Thoracic aorta (tissue), 2 donors: ENCODE results near the gene COL9A2. TPM values are rescaled to one million over a fixed set of nuclear protein-coding genes. Genes with fewer than 3 reads are reported as not detected.

Experiments
- ATAC-seq: fragments of 150-250 bp; one replicate; pipeline ENCODE4 v1.8.0; 2017; ENCODE audit warnings: low read depth; ENCODE audit not compliant: insufficient number of reproducible peaks, low FRiP score
- DNase-seq: peaks from one replicate; pipeline ENCODE4 v3.0.0-alpha.2; 2020; ENCODE audit warnings: low spot score
- H3K27ac ChIP-seq, 2 donors: fragments of 200-600 bp; sonication (generic); 1 replicate in 1 of 2; 2 replicates in 1 of 2; pipeline ENCODE4 v1.5.1; 2016; ENCODE audit warnings: mild to moderate bottlenecking in 2 of 2, moderate library complexity in 2 of 2
- H3K27me3 ChIP-seq: fragments of 200-600 bp; sonication (generic); replicated peaks from 2 replicates; pipeline ENCODE4 v1.6.0; 2016; ENCODE audit warnings: mild to moderate bottlenecking; ENCODE audit not compliant: insufficient read depth
- H3K36me3 ChIP-seq: fragments of 200-600 bp; sonication (generic); one replicate; pipeline ENCODE4 v1.5.1; 2016
- H3K4me1 ChIP-seq, 2 donors: fragments of 200-600 bp; sonication (generic); 1 replicate in 1 of 2; 2 replicates in 1 of 2; pipeline versions ENCODE4 v1.5.1 to v1.6.0; 2016; ENCODE audit warnings: low read depth in 2 of 2, mild to moderate bottlenecking in 1 of 2; ENCODE audit not compliant: control insufficient read depth in 1 of 2
- H3K4me3 ChIP-seq: fragments of 200-600 bp; sonication (generic); 2 replicates; pipeline ENCODE4 v1.5.1; 2016; ENCODE audit warnings: mild to moderate bottlenecking
- H3K9me3 ChIP-seq: fragments of 200-600 bp; sonication (generic); 2 replicates; pipeline ENCODE4 v1.5.1; 2016
- CTCF ChIP-seq: fragments of 200-600 bp; sonication (generic); IDR thresholded peaks from one replicate; pipeline ENCODE4 v1.5.1; 2019; ENCODE audit warnings: antibody characterized with exemption
- total RNA-seq, 2 donors: library from RNA; depleted of rRNA; stranded (reverse); fragments of >200 nt; gene quantifications; one replicate each; pipeline versions ENCODE4 v1.1.0 to v1.2.3, GENCODE V29; 2016

COL9A2 gene
- total RNA-seq, 2 donors from 2014 or later: 16.7 to 36.4 TPM

- H3K36me3 ChIP-seq: no peaks in the 10 kb centered on the region
- no peak for TF ChIP-seq CTCF
- DNase-seq: no peak
- no peaks in the 10 kb centered on the region for H3K27me3 ChIP-seq
- H3K4me3 ChIP-seq: no peak overlapping the region
- H3K4me1 ChIP-seq: peaks cover 0 to 7% of the 10 kb centered on the region in 2 donors
- no peak for ATAC-seq
- H3K9me3 ChIP-seq: no peaks in the 10 kb centered on the region
- no peak overlapping the region for H3K27ac ChIP-seq
Observed at GRCh38 chr1:40303051-40303771, 13.9 kb downstream of the COL9A2 start.

- Histone ChIP-seq H3K9me3 (no peaks in the 10 kb centered on the region), H3K4me1 (no peaks in the 10 kb centered on the region), H3K36me3 (no peaks in the 10 kb centered on the region), H3K27me3 (no peaks in the 10 kb centered on the region), H3K4me3 (no peak overlapping the region), H3K27ac (no peak overlapping the region)
- DNase-seq (no peak), ATAC-seq (no peak)
- TF ChIP-seq CTCF: no peak
Observed at GRCh38 chr1:40302475-40302874, 14.6 kb downstream of the COL9A2 start.

DNA sequence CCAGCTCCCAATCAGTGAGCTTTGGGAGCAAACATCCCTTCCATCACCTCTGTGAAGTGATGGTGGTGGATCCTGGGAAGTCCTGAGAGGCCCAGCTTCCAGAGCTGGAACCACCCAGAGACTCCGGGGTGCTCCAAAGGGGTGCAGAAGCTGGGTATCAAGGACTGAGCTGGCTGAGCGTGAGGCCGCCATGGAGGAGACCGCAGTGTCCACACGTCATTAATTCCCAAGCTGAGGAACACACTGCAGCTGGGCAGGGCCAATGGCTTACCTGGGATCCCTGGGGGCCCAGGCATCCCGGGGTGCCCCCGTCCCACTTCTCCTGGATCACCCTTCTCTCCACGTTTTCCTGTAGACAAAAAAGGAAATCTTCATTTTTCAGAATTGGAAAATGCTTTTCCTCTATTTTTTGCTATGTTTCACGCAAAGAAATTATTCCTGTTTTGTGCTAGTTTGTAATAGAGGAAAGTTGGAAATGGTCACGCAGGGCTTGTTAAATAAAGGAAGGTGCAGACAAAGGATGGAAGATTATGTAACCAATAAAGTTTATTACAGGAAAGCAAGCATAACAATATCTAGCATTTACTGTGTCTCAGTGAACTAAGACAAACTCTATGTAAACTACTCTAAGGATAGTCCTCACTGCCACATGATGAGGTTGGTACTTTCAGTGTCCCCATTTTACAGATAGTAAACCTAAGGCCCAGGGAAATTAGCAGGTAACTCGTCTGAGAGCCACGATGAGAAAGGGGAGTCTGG lies 15.4 kb downstream of the COL9A2 start:
- no peak for TF ChIP-seq CTCF
- DNase-seq: no peak
- H3K4me3 ChIP-seq: no peak overlapping the region
- H3K36me3 ChIP-seq: no peaks in the 10 kb centered on the region
- ATAC-seq: no peak
- H3K27me3 ChIP-seq: no peaks in the 10 kb centered on the region
- H3K4me1 ChIP-seq: no peaks in the 10 kb centered on the region
- H3K27ac ChIP-seq: no peak overlapping the region
- H3K9me3 ChIP-seq: no peaks in the 10 kb centered on the region

- no peak for DNase-seq
- H3K36me3 ChIP-seq: no peaks in the 10 kb centered on the region
- no peaks in the 10 kb centered on the region for H3K4me1 ChIP-seq
- ATAC-seq: no peak
- no peak for TF ChIP-seq CTCF
- H3K27me3 ChIP-seq: no peaks in the 10 kb centered on the region
- H3K9me3 ChIP-seq: no peaks in the 10 kb centered on the region
- H3K27ac ChIP-seq: no peak overlapping the region
- H3K4me3 ChIP-seq: no peak overlapping the region
Observed at GRCh38 chr1:40301066-40301465, 16.0 kb downstream of the COL9A2 start.

DNA sequence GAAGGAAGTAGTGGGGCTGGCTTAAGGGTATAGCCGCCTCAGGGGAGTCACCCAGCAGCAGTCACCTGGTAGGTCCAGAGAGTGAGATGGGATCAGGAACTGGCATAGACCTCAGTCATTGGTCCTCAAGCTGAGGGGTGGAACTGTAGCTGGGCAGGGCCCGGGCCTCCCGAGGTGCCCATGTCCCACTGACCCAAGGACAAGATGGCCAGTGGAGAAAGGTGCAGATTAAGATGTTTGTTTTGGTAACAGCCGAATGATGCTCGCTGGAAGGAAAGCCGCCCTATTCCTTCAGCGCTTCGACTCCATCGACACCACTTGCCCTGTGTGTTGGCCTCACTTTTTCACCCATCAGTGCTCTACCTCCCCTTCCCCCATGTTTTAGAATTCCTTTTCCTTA lies 16.4 kb downstream of the COL9A2 start:
- no peak for ATAC-seq
- TF ChIP-seq CTCF: no peak
- no peak for DNase-seq

More for the DNA sequence above, 16.4 kb downstream of the COL9A2 start:
- no peak overlapping the region for H3K4me3 ChIP-seq
- no peaks in the 10 kb centered on the region for H3K27me3 ChIP-seq
- H3K36me3 ChIP-seq: no peaks in the 10 kb centered on the region
- H3K27ac ChIP-seq: no peak overlapping the region
- no peaks in the 10 kb centered on the region for H3K9me3 ChIP-seq
- no peaks in the 10 kb centered on the region for H3K4me1 ChIP-seq
